ENCODE data around the gene AP3S1. TPM values are rescaled to one million over a fixed set of nuclear protein-coding genes. Genes with fewer than 3 reads are reported as not detected.
A peak's percentile ranks its signal among the peaks of the same experiment; 100 is the strongest.

The AP3S1 gene
- total and polyA plus RNA-seq, 2 of the 13 experiments (the other 11 are each of a cell fraction or from before 2014, with no cell fraction given): 50.5 to 85.9 TPM

DNA sequence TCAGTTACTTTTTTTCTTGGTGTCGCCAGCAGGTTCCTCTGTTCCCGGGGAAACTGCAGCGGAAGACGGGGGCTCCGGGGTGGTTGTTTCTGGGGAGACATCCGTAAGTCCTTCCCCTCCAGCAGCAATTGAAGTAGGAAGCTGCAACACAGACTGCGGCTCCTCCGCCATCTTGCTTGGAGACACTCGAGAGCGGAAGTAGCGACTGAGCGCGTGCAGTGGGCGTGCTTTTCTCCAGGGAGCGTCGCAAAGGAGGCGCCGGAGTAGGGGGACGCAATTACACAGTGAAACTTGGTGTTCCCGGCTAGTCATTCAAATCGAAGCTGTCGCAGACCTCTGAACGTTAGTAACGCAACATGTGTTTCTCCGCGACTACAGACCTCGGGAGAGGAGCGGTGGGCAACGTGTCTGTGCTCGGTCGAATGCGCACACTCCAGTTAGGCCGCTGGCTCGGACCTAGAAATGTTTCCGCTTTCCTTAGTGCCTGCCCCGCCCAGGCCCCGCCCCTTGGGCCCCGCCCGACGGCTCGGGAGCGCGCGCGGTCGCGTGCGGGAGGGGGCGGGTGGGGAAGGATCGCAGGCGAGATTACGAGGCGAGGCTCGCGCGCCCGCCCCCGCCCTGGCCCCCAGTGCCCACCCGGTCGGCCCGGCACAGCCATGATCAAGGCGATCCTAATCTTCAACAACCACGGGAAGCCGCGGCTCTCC is at the start of gene AP3S1, which contains the start of gene ATG12 (continued):
- TF ChIP-seq KDM3A (CRISPR knock-in tag; IDR thresholded peaks at IDR 0.05; ENCODE audit: low read depth) (peak; percentile 75), ISX (CRISPR knock-in tag; conservative IDR thresholded peaks at IDR 0.05) (0 out of 2 replicates have a peak, but pooled peaks have one; percentile 54), ZNF20 (CRISPR knock-in tag; IDR thresholded peaks at IDR 0.05) (peak; percentile 66; the same call in 1 of the 2 replicates), HNRNPL (IDR thresholded peaks at IDR 0.05; ENCODE audit: low read depth, low read length) (no peak), KDM5B (CRISPR knock-in tag; IDR thresholded peaks at IDR 0.05; ENCODE audit: borderline replicate concordance) (peak; percentile 88; the same call in 1 of the 2 replicates), ZBTB20 (CRISPR knock-in tag; IDR thresholded peaks at IDR 0.05; ENCODE audit: borderline replicate concordance, low read depth) (peak; percentile 80; the same call in 1 of the 2 replicates), ZNF264 (CRISPR knock-in tag; IDR thresholded peaks at IDR 0.05) (peak; percentile 86), ELF4 (CRISPR knock-in tag; IDR thresholded peaks at IDR 0.05; ENCODE audit: borderline replicate concordance) (peak; percentile 96), RFX1 (IDR thresholded peaks at IDR 0.05) (no peak), CBX2 (IDR thresholded peaks at IDR 0.05; ENCODE audit: low read depth, low read length) (no peak), CBX2 (CRISPR knock-in tag; IDR thresholded peaks at IDR 0.05; ENCODE audit: low read depth) (no peak), ZNF724P (CRISPR knock-in tag; IDR thresholded peaks at IDR 0.05; ENCODE audit: borderline replicate concordance) (no peak; the same call in 1 of the 2 replicates), BRCA1 (CRISPR knock-in tag; IDR thresholded peaks at IDR 0.05) (no peak), BHLHE40 (IDR thresholded peaks at IDR 0.05; ENCODE audit: low read length) (peak; percentile 76), NFIB (CRISPR knock-in tag; IDR thresholded peaks at IDR 0.05; ENCODE audit: borderline replicate concordance) (no peak), ZNF329 (CRISPR knock-in tag; IDR thresholded peaks at IDR 0.05; ENCODE audit: low read depth) (no peak), NCOA2 (CRISPR knock-in tag; IDR thresholded peaks at IDR 0.05) (peak; percentile 76), HCFC1 (IDR thresholded peaks at IDR 0.05; ENCODE audit: low read depth, low read length) (no peak), ZNF251 (CRISPR knock-in tag; IDR thresholded peaks at IDR 0.05) (peak; percentile 86; the same call in 1 of the 2 replicates), NR2F1 (CRISPR knock-in tag; IDR thresholded peaks at IDR 0.05) (no peak), ZNF44 (CRISPR knock-in tag; IDR thresholded peaks at IDR 0.05) (no peak)
- TF ChIP-seq, protein P1, sequence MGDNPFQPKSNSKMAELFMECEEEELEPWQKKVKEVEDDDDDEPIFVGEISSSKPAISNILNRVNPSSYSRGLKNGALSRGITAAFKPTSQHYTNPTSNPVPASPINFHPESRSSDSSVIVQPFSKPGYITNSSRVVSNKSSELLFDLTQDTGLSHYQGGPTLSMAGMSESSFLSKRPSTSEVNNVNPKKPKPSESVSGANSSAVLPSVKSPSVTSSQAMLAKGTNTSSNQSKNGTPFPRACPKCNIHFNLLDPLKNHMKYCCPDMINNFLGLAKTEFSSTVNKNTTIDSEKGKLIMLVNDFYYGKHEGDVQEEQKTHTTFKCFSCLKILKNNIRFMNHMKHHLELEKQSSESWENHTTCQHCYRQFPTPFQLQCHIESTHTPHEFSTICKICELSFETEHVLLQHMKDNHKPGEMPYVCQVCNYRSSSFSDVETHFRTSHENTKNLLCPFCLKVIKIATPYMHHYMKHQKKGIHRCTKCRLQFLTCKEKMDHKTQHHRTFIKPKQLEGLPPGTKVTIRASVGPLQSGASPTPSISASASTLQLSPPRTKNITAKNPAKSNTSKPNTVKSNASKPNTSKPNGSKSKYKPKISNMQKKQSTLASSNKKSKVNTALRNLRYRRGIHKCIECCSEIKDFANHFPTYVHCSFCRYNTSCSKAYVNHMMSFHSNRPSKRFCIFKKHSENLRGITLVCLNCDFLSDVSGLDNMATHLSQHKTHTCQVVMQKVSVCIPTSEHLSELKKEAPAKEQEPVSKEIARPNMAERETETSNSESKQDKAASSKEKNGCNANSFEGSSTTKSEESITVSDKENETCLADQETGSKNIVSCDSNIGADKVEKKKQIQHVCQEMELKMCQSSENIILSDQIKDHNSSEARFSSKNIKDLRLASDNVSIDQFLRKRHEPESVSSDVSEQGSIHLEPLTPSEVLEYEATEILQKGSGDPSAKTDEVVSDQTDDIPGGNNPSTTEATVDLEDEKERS (CRISPR knock-in tag; IDR thresholded peaks at IDR 0.05): peak; percentile 77; the same call in 1 of the 2 replicates
- TF ChIP-seq, protein P2, sequence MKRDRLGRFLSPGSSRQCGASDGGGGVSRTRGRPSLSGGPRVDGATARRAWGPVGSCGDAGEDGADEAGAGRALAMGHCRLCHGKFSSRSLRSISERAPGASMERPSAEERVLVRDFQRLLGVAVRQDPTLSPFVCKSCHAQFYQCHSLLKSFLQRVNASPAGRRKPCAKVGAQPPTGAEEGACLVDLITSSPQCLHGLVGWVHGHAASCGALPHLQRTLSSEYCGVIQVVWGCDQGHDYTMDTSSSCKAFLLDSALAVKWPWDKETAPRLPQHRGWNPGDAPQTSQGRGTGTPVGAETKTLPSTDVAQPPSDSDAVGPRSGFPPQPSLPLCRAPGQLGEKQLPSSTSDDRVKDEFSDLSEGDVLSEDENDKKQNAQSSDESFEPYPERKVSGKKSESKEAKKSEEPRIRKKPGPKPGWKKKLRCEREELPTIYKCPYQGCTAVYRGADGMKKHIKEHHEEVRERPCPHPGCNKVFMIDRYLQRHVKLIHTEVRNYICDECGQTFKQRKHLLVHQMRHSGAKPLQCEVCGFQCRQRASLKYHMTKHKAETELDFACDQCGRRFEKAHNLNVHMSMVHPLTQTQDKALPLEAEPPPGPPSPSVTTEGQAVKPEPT (CRISPR knock-in tag; IDR thresholded peaks at IDR 0.05; ENCODE audit: low read depth): no peak
- TF ChIP-seq, protein P3, sequence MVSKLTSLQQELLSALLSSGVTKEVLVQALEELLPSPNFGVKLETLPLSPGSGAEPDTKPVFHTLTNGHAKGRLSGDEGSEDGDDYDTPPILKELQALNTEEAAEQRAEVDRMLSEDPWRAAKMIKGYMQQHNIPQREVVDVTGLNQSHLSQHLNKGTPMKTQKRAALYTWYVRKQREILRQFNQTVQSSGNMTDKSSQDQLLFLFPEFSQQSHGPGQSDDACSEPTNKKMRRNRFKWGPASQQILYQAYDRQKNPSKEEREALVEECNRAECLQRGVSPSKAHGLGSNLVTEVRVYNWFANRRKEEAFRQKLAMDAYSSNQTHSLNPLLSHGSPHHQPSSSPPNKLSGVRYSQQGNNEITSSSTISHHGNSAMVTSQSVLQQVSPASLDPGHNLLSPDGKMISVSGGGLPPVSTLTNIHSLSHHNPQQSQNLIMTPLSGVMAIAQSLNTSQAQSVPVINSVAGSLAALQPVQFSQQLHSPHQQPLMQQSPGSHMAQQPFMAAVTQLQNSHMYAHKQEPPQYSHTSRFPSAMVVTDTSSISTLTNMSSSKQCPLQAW (CRISPR knock-in tag; IDR thresholded peaks at IDR 0.05): no peak

Measured in HepG2 (cell line).